OCI-LY3 (cell line): Measurements from ENCODE around the gene PHF19.

ENCODE experiments used
- CTCF ChIP-seq: fragments of 200-600, 300-600 bp; sonication (generic); IDR thresholded peaks from 2 replicates; pipeline ENCODE4 v1.5.1; 2014; ENCODE audit warnings: antibody characterized with exemption, low read length, low read depth
- EZH2phosphoT487 ChIP-seq: fragments of 200-600 bp; shearing (Covaris generic); IDR thresholded peaks from 2 replicates; pipeline ENCODE4 v1.6.1; 2018; ENCODE audit warnings: antibody characterized with exemption, mixed run types, low read depth

GRCh38 chr9:120895951-120896350 lies 19.0 kb upstream of the PHF19 start:
- TF ChIP-seq CTCF (no peak), EZH2phosphoT487 (no peak)
